Epithelial cell of proximal tubule (primary cell): ENCODE measurements around the gene MAP3K15. TPM values are rescaled to one million over a fixed set of nuclear protein-coding genes. Genes with fewer than 3 reads are reported as not detected.

ENCODE experiments used
- DNase-seq: peaks from one replicate; pipeline ENCODE4 v3.0.0-alpha.2; 2011; ENCODE audit warnings: low read depth
- H3K4me3 ChIP-seq: 2 replicates; pipeline ENCODE4 v1.5.1; 2011; ENCODE audit warnings: low read depth, mild to moderate bottlenecking, low read length
- total RNA-seq: library from RNA; depleted of rRNA; stranded (reverse); fragments of >200 nt; gene quantifications from 2 replicates; pipeline ENCODE4 v1.2.3, GENCODE V29; 2015
- TF ChIP-seq, protein P1 (sequence below): conservative IDR thresholded peaks from 2 replicates; pipeline ENCODE4 v1.5.1; 2012; ENCODE audit warnings: low read depth, mild to moderate bottlenecking, low read length

Gene MAP3K15
- total RNA-seq, 1 donor from 2014 or later = 6.1 TPM

DNA sequence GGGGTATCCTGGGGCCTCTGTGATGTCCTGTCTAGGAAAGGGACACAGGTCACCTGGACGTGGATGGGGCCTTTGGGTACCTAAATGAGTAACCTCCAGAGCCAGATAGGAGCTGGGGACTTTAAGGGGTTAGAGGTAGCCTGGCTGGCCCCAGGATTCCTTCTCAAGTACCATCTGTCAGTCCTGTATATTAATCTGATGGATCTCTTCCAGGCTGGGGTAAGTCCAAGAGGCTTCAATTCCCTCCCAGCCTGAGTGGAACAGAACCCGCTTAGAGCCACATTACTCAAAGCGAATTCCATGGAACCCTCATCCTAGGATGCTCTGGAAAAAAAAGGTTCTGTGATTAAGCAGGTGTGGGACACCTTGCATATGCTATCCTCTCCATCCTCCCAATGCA lies 24.8 kb upstream of the MAP3K15 start:
- DNase-seq = no peak
- H3K4me3 ChIP-seq = no peak overlapping the region
- TF ChIP-seq, protein P1, sequence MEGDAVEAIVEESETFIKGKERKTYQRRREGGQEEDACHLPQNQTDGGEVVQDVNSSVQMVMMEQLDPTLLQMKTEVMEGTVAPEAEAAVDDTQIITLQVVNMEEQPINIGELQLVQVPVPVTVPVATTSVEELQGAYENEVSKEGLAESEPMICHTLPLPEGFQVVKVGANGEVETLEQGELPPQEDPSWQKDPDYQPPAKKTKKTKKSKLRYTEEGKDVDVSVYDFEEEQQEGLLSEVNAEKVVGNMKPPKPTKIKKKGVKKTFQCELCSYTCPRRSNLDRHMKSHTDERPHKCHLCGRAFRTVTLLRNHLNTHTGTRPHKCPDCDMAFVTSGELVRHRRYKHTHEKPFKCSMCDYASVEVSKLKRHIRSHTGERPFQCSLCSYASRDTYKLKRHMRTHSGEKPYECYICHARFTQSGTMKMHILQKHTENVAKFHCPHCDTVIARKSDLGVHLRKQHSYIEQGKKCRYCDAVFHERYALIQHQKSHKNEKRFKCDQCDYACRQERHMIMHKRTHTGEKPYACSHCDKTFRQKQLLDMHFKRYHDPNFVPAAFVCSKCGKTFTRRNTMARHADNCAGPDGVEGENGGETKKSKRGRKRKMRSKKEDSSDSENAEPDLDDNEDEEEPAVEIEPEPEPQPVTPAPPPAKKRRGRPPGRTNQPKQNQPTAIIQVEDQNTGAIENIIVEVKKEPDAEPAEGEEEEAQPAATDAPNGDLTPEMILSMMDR = no peak

DNA sequence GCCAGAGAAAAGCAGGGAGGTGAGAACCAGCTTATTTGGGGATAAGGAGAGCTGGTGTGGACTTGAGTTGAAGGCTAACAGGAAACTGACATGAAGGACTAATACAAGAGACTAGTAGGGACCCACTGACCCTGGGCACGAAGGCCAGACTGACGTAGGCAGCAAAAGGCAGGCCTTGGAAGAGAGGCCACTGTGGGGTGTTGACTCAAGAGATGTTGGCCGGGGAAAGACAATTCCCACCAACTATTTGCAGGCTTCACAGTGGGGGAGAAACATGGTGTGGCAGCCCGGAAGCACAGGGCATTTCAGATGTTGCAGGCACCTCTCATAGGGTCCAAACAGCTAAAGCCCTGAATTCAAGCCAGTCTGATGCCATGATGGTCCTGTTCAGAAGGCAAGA lies 24.4 kb upstream of the MAP3K15 start:
- no peak overlapping the region for H3K4me3 ChIP-seq
- no peak for DNase-seq
- TF ChIP-seq, protein P1 = no peak

GRCh38 chrX:19535476-19535875 lies 20.2 kb upstream of the MAP3K15 start:
- DNase-seq = no peak
- TF ChIP-seq, protein P1 = peak; percentile 57
- no peak overlapping the region for H3K4me3 ChIP-seq

GRCh38 chrX:19532709-19533108 lies 17.4 kb upstream of the MAP3K15 start:
- TF ChIP-seq, protein P1 = no peak
- H3K4me3 ChIP-seq = no peak overlapping the region
- no peak for DNase-seq

DNA sequence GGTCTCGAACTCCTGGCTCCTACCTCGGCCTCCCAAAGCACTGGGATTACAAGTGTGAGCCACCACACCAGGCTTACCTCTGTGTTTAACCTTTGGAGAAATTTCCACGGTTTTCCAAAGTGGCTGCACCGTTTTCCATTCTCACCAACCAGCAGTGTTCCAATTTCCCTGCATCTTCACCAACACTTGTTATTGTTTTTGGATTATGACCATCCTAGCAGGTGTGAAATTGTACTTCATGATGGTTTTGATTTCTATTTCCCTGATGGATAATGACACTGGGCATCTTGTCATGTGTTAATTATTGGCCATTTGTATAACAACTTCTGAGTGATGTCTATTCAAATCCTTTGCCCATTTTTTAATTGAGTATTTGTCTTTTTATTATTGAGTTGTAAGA lies 2.7 kb upstream of the MAP3K15 start:
- TF ChIP-seq, protein P1 = no peak
- H3K4me3 ChIP-seq = no peak overlapping the region
- no peak for DNase-seq

DNA sequence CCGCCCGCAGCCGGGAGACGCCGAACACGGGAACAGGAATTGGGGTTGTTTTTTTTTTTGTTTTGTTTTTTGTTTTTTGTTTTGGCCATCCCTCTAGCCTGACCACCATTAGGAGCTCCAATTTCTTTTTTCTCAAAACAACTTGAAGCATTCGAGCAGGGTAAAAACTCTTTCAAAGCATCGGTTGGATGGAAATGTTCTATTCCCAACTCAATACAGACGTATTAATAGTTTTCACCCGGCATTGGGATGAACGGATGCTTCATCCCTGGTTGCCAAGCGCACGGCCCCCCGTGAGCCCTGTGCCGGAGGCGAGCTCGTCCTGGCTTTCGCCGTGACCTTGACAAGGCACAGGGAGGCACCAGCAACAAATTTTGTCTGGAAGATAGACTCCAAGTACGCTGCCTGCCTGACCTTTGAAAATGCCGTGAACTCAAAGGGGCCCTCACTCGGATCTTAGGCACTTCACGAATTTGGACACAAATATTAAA lies 352 bp upstream of the MAP3K15 start:
- H3K4me3 ChIP-seq = peak overlapping the region; percentile 8
- TF ChIP-seq, protein P1 = peak; percentile 17
- no peak for DNase-seq

- no peak overlapping the region for H3K4me3 ChIP-seq
- DNase-seq = no peak
- TF ChIP-seq, protein P1 = no peak
Observed at GRCh38 chrX:19513383-19513782, 1.9 kb downstream of the MAP3K15 start.
